ENCODE data around the gene NKAIN2. TPM values are rescaled to one million over a fixed set of nuclear protein-coding genes. Genes with fewer than 3 reads are reported as not detected.
"Not testable (repeated sequence)": the region's sequence is repeated elsewhere in the genome, so short reads cannot be mapped to it uniquely, and the experiment has no call there.

Gene NKAIN2
- total RNA-seq, 1 donor from 2014 or later, result 0.37 TPM

DNA sequence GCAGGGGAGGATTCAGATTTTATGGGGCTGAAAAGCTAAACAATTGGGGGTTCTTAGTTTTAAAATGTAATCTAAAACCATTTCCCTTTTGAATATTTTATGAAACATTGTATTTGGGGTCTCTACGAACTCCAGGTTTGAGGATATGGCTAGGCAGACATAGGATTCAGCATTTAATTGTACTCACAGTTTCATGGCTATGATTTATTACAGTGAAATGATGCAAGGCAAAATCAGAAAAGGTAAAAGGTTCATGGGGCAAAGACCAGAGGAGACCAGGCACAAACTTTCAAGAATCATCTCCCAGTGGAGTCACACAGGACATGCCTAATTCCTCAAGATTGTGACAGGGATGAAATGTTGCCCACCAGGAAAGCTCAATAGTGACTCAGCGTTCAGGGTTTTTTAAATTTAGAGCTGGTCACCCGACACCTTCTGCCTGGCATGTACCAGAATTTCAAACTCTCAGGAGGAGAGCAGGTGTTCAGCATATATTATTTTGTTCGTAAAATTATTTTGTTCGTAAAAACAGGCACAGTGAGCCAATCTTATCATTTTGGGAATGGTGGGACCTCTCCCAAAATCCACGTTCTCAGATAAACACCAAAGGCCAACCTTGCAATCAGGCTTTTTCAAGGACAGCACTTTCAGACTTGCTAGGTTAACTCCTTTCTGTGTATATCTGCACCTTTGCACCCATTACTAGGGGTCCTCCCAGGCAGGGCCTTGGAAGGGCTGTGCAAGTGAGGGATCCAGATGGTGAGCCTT is 270.3 kb downstream of the NKAIN2 start:
- DNase-seq (ENCODE audit: low read depth), result peak; percentile 68

DNA sequence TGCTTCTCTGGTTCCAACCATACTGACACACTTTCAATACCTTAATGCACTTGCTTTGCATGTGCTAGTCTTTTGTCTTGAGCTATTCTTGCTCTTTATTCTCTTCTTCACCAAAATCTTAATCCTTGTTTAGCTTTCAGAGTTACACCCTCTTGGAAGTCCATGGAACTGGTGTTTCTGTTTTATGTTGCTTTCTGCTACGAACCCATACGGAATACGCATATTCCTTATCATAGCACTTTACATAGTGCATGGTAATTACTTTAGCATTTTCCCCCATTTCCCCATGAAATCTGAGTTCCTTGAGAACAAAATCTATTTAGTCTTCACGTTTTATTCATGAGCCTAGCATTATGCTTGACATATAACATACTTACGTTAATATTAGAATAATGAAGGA is 270.9 kb downstream of the NKAIN2 start:
- DNase-seq (ENCODE audit: low read depth), result no peak

DNA sequence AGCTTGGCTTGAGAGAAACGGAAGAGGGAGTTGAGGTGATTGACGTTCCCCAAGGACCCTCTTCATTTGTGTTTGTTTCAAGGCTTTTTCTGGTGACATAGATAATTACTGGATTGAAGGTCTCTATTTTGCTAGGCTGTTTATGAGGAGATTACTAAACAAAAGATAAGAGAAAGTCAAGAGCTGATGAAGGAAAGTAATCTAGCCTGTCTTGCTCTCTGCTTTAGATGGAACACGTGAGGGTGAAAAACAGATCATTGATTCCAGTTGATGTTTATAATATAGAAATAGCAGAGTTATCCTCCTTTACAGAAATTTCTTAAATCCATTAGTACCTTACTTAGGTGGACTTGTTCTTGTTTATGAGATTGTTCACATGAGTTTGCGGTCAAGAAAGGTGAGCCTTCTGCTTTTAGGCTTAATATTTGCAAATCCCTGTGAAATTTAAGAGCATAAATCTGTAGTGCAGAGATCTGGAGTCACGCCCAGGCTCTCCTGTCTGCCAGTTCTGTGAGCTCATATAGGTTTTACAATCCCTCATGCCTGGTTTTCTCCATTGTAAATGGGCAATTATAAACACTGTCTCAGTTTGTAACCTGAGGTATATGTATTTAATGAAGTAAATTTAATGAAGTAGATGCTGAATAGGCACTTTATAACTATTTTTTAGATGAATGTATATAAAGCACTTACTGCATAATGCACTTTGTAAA is 272.8 kb downstream of the NKAIN2 start:
- DNase-seq (ENCODE audit: low read depth), result no peak

DNA sequence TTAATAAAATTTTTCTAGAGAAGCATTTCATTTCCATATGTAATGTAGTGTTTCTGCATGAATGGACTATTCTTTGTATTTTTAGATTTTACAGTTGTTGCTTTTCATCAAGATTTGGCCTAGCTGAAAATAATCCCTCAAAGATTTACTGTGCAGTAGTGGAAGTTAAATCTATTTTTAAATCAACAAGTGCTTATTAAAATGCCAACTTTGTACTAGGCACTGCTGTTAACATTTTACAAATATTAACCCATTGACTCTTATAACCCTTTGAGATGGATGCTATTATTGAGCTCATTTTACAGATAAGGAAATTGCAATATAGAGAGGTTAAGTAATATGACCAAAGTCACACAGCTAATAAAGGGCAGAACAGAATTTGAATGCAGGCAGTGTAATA is 274.5 kb downstream of the NKAIN2 start:
- DNase-seq (ENCODE audit: low read depth), result no peak

DNA sequence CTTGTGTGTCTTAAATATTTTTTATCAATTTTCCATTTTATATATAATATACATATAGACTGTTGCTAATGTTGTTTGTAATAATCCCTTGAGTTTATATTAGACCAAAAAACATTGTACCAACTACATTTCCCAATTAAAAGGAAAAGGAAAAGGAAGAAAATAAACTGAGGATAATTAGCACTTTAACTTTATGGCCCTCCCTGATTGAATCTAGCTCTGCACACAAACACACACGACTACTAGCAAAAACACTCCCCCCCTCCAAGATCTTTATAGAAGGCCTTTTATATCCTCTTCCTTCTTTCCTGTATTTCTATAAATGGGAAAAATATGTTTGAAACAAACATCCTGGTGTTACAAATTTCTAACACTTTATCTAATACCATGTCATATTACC is 276.8 kb downstream of the NKAIN2 start:
- DNase-seq (ENCODE audit: low read depth), result no peak

DNA sequence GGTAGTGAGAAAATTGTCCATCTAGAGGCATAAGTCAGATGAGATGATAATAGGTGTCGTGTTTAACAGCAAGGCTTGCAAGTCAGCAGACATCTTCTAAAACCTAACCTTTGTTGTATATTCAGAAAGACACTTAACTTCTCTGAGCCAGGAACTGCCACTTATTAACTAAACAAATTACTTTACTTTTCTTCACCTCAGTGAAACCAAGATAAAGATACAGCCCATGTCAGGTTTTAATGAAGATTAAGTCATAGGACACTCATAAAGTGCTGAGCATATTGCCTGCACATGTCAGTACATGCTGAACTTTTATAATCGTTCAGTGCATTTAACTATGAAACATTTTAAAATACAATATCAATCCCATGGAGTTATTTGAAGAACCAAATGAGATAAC is 286.8 kb downstream of the NKAIN2 start:
- DNase-seq (ENCODE audit: low read depth), result no peak

DNA sequence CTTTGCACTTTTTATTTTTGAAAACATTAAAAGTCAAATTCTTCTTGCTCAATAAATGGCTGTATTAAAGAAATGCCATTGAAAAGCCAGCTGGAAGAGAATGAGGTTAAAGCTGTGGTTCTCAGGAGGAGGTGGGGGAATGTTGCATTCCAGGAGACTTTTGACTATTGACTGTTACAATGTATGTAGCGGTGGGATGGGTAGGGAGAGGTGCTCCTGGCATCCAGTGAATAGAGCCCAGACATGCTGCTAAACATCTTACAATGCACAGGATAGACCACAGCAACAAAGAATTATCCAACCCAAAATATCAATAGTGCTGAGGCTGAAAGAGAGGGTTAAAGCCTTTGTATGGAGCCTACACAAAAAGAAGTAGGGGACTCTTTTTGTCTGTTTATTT is 295.9 kb downstream of the NKAIN2 start:
- no peak for DNase-seq (ENCODE audit: low read depth)

DNA sequence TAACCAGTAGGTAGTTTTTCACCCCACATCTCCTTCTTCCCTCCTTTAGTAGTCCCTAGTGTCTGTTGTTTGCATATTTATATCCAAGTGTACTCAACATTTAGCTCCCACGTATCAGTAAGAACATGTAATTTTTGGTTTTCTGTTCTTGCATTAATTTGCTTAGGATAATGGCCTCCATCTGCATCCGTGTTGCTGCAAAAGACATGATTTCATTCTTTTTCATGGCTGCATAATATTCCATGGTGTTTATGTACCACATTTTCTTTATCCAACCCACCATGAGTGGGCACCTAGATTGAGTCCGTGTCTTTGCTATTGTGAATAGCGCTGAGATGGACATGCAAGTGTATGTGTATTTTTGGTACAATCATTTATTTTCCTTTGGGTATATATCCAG is 306.8 kb downstream of the NKAIN2 start:
- no peak for DNase-seq (ENCODE audit: low read depth)

DNA sequence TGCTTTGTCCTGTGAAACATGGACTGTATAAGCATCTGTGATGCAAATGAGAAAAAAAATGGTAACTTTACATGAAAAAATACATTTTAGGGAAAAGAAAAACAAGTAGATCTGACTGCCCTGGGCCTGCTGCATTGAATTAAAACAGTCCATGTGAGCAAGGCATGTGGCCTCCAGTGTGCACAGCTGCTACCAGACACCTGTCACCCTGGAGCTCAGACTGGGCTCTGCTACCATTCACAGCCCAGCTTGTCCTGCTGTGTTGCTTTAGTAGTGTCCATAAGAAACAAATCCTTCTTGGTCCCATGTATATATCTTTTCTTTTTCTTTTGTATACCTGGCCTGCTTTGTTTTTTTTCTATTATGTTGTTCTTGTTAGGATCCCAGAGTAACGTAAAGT is 315.9 kb downstream of the NKAIN2 start:
- peak; percentile 89 for DNase-seq (ENCODE audit: low read depth)

DNA sequence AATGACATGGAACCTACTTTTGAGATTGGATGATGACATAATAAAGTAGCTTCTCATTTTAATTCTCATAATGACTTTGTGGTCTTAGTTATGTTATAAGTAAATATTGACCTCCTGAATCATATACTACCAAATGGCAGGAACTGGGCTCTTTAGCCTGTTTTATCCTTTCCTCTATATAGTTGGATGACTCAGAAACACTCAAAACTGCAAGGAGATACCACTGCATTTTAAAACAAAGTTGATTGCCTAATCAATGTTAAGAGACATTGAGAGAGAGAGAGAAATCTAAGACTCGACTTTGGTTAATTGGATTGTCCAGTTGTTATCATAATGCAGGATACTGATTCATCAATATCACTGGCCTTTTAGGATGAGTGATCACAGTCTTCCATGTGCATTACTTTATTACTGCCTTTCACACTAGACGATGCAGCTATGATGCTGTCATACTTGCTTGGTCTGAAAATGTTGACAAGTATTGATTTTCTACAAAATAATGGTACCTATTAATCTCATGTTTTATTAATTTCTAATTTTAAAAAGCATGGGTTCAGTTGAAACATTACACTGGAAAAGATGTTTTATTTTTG is 320.0 kb downstream of the NKAIN2 start:
- DNase-seq (ENCODE audit: low read depth), result no peak

DNA sequence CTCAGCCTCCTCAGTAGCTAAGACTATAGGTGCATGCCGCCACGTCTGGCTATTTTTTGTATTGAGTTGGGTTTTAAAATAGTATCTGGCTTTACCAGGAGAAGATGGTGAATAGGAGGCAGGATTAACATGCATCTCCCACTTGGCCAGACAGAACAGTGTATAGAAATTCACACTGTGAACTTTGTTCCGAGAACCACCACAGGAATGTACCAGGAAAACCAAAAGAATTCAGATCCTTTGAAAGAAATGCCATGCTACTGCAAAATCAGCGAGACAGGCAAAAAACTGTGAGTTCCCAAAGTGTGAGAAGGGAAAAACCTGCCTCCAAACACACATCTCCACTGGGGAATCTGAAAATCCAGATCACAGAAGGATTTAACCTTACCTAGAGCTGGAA is 327.6 kb downstream of the NKAIN2 start:
- peak; percentile 67 for DNase-seq (ENCODE audit: low read depth)

DNA sequence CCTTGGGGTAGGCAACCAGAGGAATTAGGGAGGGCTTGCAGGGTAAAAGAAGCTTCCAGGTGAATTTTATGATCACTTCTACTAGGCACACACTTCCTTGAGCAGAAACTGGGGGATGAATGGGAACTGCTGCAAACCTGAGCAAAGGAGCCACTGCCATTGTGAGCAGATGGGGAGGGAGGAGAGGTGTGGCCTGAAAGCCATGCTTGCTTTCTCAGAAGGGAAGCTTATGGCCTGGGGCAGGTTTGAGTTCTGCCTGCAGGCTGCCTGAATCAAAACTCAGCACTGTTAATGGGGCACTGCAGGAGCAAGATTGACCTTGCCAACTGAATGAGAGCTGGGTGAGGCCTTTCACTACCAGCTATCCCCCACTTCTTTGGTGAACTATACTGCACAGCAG is 328.1 kb downstream of the NKAIN2 start:
- DNase-seq (ENCODE audit: low read depth), result no peak

DNA sequence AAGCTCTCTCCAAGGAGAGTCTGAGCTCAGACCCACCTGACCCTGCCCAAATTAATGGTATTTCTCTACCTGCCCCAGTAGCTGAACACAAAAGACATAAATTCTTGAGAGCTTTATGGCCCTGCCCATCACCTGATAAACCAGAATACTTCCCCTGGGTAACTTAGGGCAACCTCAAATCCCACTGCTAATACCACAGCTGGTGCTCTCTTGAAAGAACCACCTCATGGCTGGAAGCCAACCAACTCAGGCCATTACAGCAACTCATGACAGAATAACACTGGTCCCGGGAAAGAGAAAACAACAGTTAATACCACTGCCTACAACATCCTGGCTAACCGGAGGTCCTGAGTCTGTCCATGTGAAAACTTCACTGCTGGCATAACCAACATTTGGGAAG is 328.6 kb downstream of the NKAIN2 start:
- DNase-seq (ENCODE audit: low read depth), result peak; percentile 90

DNA sequence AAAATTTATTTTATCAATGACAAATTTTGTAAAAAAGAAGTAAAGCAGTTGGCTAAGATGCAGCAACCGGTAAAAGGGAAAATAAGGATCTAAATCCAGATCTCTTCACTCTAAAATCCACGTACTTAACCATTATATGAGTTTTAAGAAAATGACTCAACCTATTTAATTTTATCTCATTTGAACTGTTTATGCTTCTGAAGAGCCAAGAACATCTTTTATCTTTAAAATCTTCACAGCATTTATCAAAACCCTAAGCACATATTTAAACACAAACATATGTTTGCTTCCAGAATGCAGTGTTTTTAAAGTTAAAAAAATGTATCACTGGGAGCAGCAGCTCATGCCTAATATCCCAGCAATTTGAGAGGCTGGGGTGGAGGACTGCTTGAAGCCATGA is 339.2 kb downstream of the NKAIN2 start:
- no peak for DNase-seq (ENCODE audit: low read depth)

DNA sequence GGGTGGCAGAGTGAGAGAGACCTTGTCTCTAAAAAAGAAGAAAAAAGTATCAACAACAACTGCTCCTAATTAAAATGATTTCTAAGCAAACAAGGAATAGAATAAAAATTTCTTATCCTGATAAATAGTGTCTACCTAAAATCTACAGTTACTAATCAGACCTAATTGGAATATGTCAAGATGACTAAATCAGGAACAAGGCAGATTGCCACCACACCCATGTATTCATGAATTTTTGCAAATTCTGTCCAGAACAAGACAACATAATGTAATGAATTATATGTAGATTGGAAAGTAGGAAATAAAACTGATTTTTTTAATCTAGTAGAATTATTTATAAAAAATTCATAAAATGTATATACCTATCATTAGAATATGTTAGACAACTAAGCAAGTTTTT is 339.8 kb downstream of the NKAIN2 start:
- DNase-seq (ENCODE audit: low read depth), result no peak

DNA sequence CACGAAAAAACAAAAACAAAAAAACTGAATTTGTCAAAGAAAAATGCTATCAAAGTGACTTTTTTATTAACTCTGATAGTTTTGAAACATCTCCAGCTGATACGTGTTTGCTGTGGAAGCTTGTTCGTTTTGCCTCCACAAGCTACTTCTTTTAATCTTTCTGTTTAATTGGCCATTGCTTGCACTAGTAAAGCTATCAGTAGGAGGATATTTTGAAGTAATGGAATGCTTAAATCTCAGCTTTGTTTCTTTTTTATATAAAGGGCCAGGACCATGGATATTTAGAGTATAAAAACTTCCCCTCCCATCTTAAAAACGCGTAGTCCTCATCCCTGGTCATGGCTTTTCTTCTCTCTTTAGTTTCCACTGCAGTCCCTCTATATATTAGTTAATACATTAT is 344.0 kb downstream of the NKAIN2 start:
- DNase-seq (ENCODE audit: low read depth), result no peak

DNA sequence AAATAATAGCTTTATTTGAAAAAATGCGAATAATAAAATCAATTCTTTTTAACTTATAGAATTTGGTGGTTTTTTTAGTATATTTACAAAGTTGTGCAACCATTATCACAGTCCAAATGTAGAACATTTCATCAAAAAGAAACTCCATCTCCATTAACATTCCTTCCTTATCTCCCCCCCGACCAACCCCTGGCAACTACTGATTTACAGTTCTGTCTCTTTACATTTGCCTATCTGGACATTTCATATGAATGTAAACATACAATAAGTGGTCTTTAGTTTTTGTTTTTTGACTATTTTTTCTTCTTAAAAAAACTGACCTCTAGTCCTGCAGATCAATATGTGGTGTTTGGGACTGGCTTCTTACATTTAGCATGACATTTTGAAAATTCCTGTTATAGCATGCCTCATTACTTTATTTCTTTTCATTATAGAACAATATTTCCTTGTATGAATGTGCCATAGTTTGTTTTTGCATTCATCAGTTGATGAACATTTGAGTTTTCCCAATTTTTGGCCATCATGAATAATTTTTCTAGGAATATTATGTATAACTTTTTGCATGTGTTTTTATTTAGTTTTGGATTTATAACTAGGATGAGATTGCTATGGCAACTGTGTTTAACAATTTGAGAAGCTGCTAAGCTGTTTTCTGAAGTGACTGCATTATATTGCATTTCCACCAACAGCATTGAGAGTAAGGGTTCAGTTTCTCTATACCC is 344.7 kb downstream of the NKAIN2 start:
- DNase-seq (ENCODE audit: low read depth), result no peak

DNA sequence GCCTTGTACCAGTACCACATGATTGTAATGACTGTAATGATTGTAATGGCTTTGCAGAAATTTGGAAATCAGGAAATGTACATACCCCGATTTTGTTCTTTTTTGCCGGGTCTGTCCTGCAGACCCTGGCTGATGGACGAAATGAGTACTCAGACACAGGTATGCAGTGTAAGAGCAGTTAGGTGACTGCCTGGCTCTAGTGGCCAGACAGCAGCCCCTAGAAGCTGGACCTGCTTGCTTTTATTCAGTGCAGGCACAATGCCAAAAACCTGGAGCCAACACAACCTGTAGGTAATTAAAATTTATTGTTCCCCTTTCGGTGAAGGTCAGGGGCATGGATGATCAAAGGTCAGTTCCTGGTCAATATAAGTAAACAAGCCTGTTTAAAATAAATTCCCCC is 346.0 kb downstream of the NKAIN2 start:
- DNase-seq (ENCODE audit: low read depth), result no peak

DNA sequence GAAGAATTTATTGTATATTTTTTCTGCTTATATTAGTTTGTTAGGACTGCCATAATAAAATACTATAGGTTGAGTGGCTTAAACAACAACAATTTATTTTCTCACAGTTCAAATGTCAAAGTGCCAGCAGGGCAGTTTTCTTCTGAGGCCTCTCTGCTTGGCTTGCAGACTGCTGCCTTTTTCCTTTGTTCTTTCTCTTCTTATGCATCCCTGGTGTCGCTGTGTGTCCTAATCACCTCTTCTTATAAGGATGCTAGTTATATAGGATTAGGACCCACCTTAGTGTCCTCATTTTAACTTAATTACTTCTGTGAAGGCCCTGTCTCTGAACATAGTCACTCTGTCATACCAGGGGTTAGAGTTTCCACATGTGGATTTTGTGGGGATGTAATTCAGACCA is 354.4 kb downstream of the NKAIN2 start:
- no peak for DNase-seq (ENCODE audit: low read depth)

DNA sequence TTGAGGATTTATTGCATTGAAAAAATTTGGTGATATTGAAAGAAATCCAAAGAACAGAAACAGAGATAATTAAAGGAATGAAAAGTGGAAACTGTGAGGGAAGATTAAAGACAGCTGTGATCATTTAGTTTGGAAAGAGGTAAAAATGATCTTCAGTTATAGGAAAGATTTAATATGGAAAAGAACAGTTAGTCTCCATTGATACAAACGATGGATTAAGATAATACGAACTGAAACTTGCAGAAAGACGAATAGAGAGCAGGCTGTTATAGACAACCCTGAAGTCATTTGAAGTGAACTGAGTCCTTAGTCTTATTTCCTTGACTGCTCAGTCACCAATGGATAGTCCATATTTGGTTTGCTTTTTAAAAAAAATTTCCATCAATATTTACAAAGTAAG is 360.0 kb downstream of the NKAIN2 start:
- no peak for DNase-seq (ENCODE audit: low read depth)

DNA sequence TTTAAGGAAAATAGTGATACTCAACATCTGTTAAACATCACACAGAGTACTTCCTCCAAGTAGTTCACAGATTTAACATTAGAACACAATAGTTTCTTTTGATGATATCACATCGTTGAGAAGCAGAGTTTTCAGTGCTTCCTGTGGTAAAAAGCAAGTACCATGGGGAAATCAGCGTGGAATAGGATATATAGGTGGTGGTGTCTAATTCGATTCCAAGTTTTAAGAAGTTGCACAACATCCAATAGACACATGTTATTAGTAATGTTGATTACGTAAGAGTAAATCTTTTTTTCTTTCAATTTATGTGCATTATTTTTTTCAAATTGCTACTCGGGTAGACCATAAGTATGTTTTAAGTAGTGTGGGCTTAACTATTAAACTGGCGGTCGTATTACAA is 360.7 kb downstream of the NKAIN2 start:
- DNase-seq (ENCODE audit: low read depth), result no peak

DNA sequence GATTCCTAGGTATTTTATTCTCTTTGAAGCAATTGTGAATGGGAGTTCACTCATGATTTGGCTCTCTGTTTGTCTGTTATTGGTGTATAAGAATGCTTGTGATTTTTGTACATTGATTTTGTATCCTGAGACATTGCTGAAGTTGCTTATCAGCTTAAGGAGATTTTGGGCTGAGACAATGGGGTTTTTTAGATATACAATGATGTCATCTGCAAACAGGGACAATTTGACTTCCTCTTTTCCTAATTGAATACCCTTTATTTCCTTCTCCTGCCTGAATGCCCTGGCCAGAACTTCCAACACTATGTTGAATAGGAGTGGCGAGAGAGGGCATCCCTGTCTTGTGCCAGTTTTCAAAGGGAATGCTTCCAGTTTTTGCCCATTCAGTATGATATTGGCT is 363.6 kb downstream of the NKAIN2 start:
- DNase-seq (ENCODE audit: low read depth), result not testable (repeated sequence)

Data from myocyte (in vitro differentiated cells).